Heart right ventricle (tissue), 16 donors: Measurements from ENCODE around the gene CCDC38. TPM values are rescaled to one million over a fixed set of nuclear protein-coding genes. Genes with fewer than 3 reads are reported as not detected.

ENCODE experiments used
- ATAC-seq, 8 donors: fragments of 200-7000 bp; cut with Tn5 transposase; one replicate each; pipeline ENCODE4 v1.9.1; 2020; ENCODE audit warnings: mild to moderate bottlenecking in 8 of 8, moderate library complexity in 8 of 8, moderate number of reproducible peaks in 1 of 8
- DNase-seq, 2 donors: peaks; one replicate each; pipeline ENCODE4 v3.0.0-alpha.2; 2020
- H3K27ac ChIP-seq, 10 donors: fragments of 200-600 bp; sonication (generic) in 2 of 10; one replicate each; pipeline versions ENCODE4 v1.5.0 to v1.8.0; 2020 to 2022; ENCODE audit warnings: mild to moderate bottlenecking in 3 of 10
- H3K27me3 ChIP-seq, 7 donors: fragments of 200-600 bp; one replicate each; pipeline ENCODE4 v1.8.0; 2021 to 2022; ENCODE audit warnings: mild to moderate bottlenecking in 2 of 7
- H3K36me3 ChIP-seq, 9 donors: fragments of 200-600 bp; sonication (generic) in 1 of 9; one replicate each; pipeline versions ENCODE4 v1.5.0 to v1.8.0; 2020 to 2022; ENCODE audit warnings: mild to moderate bottlenecking in 2 of 9
- H3K4me1 ChIP-seq, 9 donors: fragments of 200-600 bp; sonication (generic) in 1 of 9; one replicate each; pipeline versions ENCODE4 v1.5.0 to v1.8.0; 2020 to 2022; ENCODE audit warnings: mild to moderate bottlenecking in 4 of 9
- H3K4me3 ChIP-seq, 10 donors: fragments of 200-600 bp; sonication (generic) in 2 of 10; one replicate each; pipeline versions ENCODE4 v1.5.0 to v1.8.0; 2020 to 2022; ENCODE audit warnings: mild to moderate bottlenecking in 7 of 10, moderate library complexity in 2 of 10
- H3K9me3 ChIP-seq, 11 donors: fragments of 200-600 bp in 10 of 11; sonication (generic) in 2 of 11; one replicate each; pipeline versions ENCODE4 v1.5.0 to v1.8.0; 2013 to 2022; ENCODE audit warnings: mild to moderate bottlenecking in 2 of 11, control low read depth in 1 of 11, moderate library complexity in 1 of 11
- WGBS, 2 donors: extraction: QIAGEN DNeasy Blood & Tissue Kit; methylation state at CpG; one replicate each; pipeline ENCODE4 v1.1.7; 2013; ENCODE audit warnings: inconsistent platforms in 1 of 2; 5-methylcytosine and 5-hydroxymethylcytosine counted together
- intact Hi-C, 10 donors: fragments of 100-400 bp; cut with DNase I; formaldehyde crosslinking; loops; one replicate each; pipeline versions ENCODE4 v1.11.1 to v1.14.2; 2022
- polyA plus RNA-seq, 2 donors: library from polyadenylated mRNA; stranded (reverse); fragments of 200-250 nt; gene quantifications; one replicate each; pipeline ENCODE4 v1.2.3, GENCODE V29; 2013
- total RNA-seq, 10 donors: library from RNA; stranded (reverse); fragmentation: NEBNext Ultra II Directional in 3 of 10; extraction: Animal tissue kit (Norgen Biotek cat#: 25700) in 3 of 10; gene quantifications; one replicate each; pipeline versions ENCODE4 v1.2.1 to v1.2.4, GENCODE V29; 2021 to 2023
- TF ChIP-seq, protein P1 (sequence below), 9 donors: fragments of 200-600 bp; sonication (generic) in 2 of 9; IDR thresholded peaks; one replicate each; pipeline versions ENCODE4 v1.5.0 to v1.8.0; 2021 to 2022; ENCODE audit warnings: antibody characterized with exemption in 9 of 9, mild to moderate bottlenecking in 5 of 9, moderate library complexity in 1 of 9
- donor health status: Arrhythmogenic right ventricular cardiomyopathy.
- donor health status: ischemic (EF 13 %, LVEDD 7.1; RV severe dilation, severe dysfunction).
- donor health status: healthy with polysubstance abuse.
- donor health status: DM: no; HTN: yes; CAD: no.
- donor health status: DM: no; HTN: no; CAD: no.
- donor health status: ischemic (EF 25% LVEDD 6.9; RV normal size, moderate dysfunction).
- donor health status: ischemic (EF 25% LVEDD 5.7; RV mildly dilated, moderate dysfunction).
- donor health status: healthy.
- donor health status: DM: yes; HTN: yes; CAD: no.
- donor health status: Ischemic cardiomyopathy.
- donor health status: ischemic (EF 35%, LVEDD 5.7; RV mildly dilated, moderate dysfunction).
- donor health status: nonischemic (EF 11% LVEDD 7.7; RV severe dilation, severe dysfunction).
- donor health status: DM: yes; HTN: yes; CAD: no.
- donor health status: PGD.
- donor health status: ischemic (EF 29% LVEDD 5.4; RV normal size, mild dysfunction).
- donor health status: nonischemic (EF 23%, LVEDD 6.1; RV moderate dilation, normal function).

CCDC38 gene
- total and polyA plus RNA-seq, 12 donors, result 0.01 to 0.44 (median 0.12) TPM; not detected in 6

DNA sequence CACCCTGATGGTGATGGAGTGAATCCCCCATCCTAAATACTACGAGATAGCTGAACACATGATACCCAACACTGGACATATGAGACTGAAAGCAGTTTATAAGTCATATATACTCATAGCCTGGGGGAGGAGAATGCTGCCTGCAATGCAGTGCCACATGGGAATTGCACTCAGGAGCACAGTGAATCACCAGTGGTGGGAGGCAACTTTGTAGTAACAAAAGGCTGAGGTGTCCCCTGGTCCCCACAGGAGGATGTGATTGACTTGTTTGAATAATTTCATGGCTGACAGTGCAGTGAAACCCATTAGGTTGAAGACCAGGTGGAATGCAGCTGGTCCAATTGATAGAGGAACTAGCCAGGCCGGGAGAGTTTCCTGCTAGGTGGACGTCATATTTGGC is 20.2 kb downstream of the CCDC38 start:
- TF ChIP-seq, protein P1, sequence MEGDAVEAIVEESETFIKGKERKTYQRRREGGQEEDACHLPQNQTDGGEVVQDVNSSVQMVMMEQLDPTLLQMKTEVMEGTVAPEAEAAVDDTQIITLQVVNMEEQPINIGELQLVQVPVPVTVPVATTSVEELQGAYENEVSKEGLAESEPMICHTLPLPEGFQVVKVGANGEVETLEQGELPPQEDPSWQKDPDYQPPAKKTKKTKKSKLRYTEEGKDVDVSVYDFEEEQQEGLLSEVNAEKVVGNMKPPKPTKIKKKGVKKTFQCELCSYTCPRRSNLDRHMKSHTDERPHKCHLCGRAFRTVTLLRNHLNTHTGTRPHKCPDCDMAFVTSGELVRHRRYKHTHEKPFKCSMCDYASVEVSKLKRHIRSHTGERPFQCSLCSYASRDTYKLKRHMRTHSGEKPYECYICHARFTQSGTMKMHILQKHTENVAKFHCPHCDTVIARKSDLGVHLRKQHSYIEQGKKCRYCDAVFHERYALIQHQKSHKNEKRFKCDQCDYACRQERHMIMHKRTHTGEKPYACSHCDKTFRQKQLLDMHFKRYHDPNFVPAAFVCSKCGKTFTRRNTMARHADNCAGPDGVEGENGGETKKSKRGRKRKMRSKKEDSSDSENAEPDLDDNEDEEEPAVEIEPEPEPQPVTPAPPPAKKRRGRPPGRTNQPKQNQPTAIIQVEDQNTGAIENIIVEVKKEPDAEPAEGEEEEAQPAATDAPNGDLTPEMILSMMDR (IDR thresholded peaks at IDR 0.05), result no peak
- Histone ChIP-seq H3K36me3 (no peaks in the 10 kb centered on the region), H3K4me3 (no peak overlapping the region), H3K4me1 (no peaks in the 10 kb centered on the region), H3K9me3 (no peaks in the 10 kb centered on the region), H3K27ac (no peak overlapping the region), H3K27me3 (peaks cover 0 to 9% (median 0%) of the 10 kb centered on the region in 7 donors)
- intact Hi-C loops, result loop anchor here in 2 of 10 donors (5.0 to 10.0 kb wide), 2 partner anchors 70 to 593 kb away; no protein-coding TSS in a partner anchor
- no peak for DNase-seq
- 43 to 54% methylated on average over 3 of the region's 3 CpGs for WGBS, 2 donors
- no peak for ATAC-seq

DNA sequence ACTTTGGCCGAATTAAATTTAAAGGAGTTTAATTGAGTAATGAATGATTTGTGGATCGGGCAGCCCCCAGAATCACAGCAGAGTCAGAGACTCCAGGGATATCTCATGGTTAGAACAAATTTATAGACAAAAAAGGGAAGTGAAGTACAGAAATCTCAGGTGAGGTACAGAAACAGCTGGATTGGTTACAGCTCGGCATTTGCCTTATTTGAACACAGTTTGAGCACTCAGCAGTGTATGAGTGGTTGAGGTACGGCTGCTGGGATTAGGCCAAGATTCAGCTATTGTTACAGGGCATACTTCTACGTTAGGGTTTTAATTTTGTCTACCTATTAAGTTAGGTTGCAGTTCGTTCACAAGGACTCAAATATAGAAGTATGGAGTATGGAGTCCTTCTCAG is 23.3 kb downstream of the CCDC38 start:
- H3K27me3 ChIP-seq, result peaks cover 0 to 9% (median 0%) of the 10 kb centered on the region in 7 donors
- no peak overlapping the region for H3K27ac ChIP-seq
- 85 to 87% methylated on average over 6 of the region's 6 CpGs for WGBS, 2 donors
- intact Hi-C loops, result loop anchor here in 7 of 10 donors (2.0 to 10.0 kb wide), 4 partner anchors 78 to 598 kb away; partner anchors contain the start of gene HAL (in 3 of the 7)
- TF ChIP-seq, protein P1 (IDR thresholded peaks at IDR 0.05), result no peak
- no peaks in the 10 kb centered on the region for H3K36me3 ChIP-seq
- no peak overlapping the region for H3K4me3 ChIP-seq
- H3K9me3 ChIP-seq, result no peaks in the 10 kb centered on the region
- DNase-seq (no peak), ATAC-seq (no peak)
- H3K4me1 ChIP-seq, result no peaks in the 10 kb centered on the region

DNA sequence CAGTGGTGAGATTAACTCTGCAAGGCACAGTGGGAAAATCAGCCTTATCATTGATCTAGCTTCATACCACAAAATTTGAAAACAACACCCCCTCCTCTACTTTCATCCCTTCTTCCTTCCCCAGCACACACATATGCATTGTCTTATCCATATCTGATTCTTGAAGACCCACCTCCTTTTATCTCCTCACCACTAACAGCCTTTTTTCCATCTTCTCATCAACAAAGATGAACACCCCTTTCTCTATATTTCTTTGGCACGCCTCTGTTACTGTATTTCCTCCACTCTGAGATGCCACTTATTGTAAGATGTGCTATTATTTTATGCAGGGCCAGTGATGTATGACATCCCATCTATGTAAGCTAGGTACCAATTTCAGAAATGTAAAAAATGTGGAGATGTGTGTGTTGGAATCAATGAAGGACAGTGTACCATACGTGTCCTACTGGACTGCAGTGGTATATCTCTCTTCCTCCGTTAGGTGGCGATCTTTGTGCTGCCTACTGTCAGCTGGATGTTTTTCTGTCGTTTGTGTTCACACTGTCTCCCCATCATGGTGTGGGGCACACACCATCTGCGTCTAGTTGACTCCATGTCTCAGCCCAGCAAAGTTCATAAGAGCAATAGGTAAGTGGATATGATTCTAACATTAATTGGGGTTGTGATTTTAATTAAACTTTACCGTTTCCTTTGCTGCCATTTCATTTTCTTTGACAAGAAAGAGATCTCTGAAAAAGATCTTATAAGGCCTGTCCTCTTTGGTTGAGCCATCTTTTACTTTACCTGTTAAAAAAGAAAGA is 24.0 kb downstream of the CCDC38 start:
- peak in 1 of 2 donors; percentile 35 for DNase-seq
- 26 to 29% methylated on average over 7 of the region's 7 CpGs for WGBS, 2 donors
- H3K4me1 ChIP-seq, result no peaks in the 10 kb centered on the region
- TF ChIP-seq, protein P1 (IDR thresholded peaks at IDR 0.05), result peak in 8 of 9 donors; percentile 55 to 88 (median 78)
- intact Hi-C loops, result loop anchor here in 8 of 10 donors (1.0 to 10.0 kb wide), 5 partner anchors 79 to 599 kb away; partner anchors contain the start of gene HAL (in 3 of the 8)
- H3K27me3 ChIP-seq, result peaks cover 0 to 9% (median 0%) of the 10 kb centered on the region in 7 donors
- no peak overlapping the region for H3K27ac ChIP-seq
- ATAC-seq, result peak in 6 of 8 donors; percentile 51 to 81 (median 70)
- no peak overlapping the region for H3K4me3 ChIP-seq
- no peaks in the 10 kb centered on the region for H3K9me3 ChIP-seq
- no peaks in the 10 kb centered on the region for H3K36me3 ChIP-seq

DNA sequence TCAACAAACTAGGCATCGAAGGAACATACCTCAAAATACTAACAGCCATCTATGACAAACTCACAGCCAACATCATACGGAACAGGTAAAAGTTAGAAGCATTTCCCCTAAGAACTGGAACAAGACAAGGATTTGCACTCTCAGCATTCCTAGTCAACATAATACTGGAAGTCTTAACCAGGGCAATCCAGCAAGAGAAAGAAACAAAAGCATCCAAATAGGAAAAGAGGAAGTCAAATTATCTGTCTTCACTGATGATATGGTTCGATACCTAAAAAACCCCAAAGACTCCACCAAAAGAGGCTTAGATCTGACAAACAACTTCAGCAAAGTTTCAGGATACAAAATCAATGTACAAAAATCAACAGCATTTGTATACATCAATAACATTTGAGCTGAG is 32.5 kb downstream of the CCDC38 start:
- peaks cover 0 to 9% (median 0%) of the 10 kb centered on the region in 11 donors for H3K9me3 ChIP-seq
- 90 to 91% methylated on average over 3 of the region's 3 CpGs for WGBS, 2 donors
- intact Hi-C loops, result loop anchor here in 1 of 10 donors (10.0 kb wide), 1 partner anchor 605 kb away; no protein-coding TSS in a partner anchor
- TF ChIP-seq, protein P1 (IDR thresholded peaks at IDR 0.05), result no peak
- no peak for DNase-seq
- no peak overlapping the region for H3K27ac ChIP-seq
- no peaks in the 10 kb centered on the region for H3K36me3 ChIP-seq
- H3K27me3 ChIP-seq, result peaks cover 0 to 4% (median 0%) of the 10 kb centered on the region in 7 donors
- H3K4me3 ChIP-seq, result no peak overlapping the region
- no peaks in the 10 kb centered on the region for H3K4me1 ChIP-seq
- no peak for ATAC-seq
